HG02798 (cell line): Measurements from ENCODE around the gene NIPAL3.
"Not testable (repeated sequence)": the region's sequence is repeated elsewhere in the genome, so short reads cannot be mapped to it uniquely, and the experiment has no call there.

Experiments used
- ATAC-seq: cut with Tn5 transposase; IDR thresholded peaks from one replicate; pipeline ENCODE4 v1.9.1; 2021; ENCODE audit warnings: mild to moderate bottlenecking; ENCODE audit not compliant: unreplicated experiment, poor library complexity

The NIPAL3 gene

DNA sequence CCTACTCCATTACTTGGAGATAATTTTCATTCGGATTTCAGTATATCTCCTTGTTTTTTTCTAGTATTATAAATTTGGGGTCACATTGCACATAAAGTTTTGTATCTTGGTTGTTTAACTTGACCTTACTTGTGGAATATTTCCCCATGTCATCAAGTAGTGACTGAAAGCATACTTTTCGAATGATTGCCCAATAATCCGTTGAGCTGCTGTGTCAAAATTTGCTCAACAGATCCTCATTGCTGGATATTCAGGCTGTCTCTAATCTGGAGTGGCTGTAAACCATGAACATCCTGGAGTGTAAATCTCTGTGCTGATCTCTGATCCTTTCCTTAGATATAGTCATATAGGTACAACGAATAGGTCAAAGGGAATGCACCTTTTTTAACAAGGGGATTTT lies 4.9 kb downstream of the NIPAL3 start:
- no peak for ATAC-seq

DNA sequence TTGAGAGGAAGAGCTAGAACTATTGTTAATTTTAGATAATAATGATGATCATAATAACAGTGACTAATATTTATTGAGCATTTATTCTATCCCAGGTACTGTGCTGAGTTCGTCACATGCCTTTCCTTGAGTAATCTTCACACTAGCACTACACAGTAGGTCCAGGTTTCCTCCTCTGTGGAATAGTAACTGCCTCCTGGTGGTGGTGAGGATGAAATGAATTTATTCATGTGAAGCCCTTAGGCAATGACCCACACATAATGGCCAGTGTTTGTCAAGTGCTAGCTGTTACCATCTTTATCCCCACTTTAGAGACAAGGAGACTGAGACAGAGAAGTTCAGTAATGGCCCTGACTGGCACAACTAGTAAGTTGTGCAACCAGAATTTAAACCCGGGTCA lies 5.9 kb downstream of the NIPAL3 start:
- ATAC-seq, result no peak

DNA sequence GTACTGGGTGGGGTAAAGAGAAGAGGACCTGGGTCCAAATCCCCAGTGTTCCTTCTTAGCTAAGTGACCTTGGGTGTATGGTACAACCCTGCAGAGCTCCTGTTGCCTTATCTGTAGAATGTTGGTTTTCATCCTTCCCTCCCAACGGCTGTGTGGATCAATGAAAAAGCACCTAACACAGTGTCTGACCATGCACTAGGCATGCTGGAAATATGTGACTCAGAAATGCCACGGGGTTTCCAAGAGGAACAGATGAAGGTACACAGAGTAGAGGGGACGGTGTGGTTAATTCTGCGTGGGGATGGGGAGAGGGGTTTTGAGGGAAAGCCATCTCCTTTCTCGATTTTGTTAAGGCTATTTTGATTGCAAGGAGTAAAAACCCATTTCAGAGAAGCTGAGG lies 8.6 kb downstream of the NIPAL3 start:
- no peak for ATAC-seq

DNA sequence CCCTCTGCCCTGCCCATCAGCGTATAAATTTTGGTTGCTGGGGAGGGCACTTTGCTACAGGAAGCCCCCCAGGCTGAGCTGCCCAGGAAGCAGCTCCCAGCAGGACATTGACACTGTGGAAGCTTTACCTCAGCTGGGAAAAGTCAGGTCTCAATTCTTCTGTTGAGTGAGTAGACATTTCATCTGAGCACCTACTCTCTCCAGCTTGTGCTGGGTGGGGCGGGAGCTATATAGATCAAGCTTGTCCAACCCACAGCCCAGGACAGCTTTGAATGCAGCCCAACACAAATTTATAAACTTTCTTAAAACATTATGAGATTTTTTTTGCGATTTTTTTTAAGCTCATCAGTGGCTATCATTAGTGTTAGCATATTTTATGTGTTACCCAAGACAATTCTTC lies 9.4 kb downstream of the NIPAL3 start:
- no peak for ATAC-seq

DNA sequence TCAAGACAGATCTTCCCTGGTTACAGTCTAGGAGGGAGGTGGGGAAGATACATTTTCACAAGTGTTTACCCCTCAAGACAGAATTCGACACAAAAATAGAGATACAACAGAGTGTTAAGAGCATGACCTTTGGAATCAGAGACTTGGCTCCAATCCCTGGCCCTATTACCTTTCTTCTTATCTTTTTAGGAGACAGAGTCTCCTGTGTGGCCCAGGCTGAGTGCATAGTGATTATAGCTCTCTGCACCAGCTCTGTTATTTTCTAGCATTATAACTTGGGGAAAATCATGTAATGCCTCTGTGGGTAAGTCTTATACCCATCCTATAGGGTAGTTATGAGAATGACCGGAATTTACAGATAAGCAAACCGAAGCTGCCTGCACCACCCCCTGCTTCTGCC lies 9.8 kb downstream of the NIPAL3 start:
- no peak for ATAC-seq

DNA sequence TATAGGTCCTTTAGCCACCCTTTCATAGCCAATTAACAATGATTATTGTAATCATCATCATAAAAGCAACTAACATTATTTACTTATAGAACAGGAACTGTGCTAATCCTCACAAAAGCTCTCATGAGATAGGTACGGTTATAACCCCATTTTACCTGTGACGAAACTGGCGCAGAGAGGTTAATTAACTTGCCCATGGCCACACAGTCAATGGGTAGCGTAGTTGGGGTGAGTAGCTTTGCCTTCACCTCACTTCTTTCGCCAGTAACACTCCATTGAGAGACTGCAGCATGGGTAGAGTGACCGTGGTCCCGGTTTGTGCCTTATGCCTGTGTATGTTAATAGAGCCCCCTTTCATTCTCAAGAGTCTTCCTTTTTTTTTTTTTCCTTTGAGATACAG lies 10.3 kb downstream of the NIPAL3 start:
- ATAC-seq, result no peak

DNA sequence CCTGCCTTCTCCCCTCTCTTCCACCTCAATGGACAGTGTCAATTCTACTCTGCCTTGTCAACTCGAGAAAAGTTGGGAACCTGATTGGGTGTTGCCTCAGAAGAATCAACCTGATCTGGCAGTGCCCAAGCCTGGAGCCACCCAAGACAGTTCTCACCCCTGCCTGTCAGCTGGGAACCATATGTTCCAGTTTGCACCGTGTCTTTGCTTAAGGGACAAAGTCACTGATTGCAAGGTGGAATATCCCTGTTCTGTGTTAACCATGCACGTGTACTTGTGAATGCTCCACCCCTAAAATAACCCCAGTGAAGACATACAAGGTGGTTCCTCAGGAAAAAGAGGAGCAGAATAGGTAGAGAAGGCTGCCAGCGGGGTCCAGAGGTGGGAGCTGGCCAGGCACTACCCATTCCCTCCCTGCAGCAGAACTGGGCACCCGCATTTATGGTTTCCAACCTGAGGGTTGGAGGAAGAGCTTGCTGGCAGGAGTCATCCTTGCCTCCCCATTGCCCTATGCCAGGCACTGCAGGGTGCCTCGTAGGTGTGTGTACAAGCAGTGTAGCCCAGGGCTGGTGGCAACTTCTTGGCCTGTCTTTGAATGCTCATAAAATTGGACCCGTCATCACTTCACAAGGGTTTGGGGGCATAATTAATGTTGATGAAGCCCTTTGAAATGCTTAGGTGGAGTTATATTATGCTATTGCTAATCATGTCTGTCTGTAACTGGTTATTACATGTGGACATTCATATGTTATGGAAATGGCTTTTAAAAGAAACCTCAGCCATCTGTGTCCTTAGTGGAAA lies 11.3 kb downstream of the NIPAL3 start:
- no peak for ATAC-seq

DNA sequence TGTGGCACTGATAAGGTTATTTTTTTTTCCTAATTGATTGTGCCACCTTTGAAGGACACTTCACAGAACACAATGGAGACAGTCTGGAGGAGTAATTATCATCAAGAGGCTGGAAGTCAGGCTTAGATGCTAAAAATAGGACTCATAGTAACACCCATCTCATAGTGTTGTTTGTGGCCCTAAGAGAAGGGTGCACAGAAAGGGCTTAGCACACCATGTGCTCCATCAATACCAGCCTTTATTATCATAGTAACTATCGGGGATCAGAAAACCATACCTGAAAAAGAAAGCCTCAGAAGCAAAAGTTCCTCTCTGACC lies 11.9 kb downstream of the NIPAL3 start:
- ATAC-seq, result no peak

DNA sequence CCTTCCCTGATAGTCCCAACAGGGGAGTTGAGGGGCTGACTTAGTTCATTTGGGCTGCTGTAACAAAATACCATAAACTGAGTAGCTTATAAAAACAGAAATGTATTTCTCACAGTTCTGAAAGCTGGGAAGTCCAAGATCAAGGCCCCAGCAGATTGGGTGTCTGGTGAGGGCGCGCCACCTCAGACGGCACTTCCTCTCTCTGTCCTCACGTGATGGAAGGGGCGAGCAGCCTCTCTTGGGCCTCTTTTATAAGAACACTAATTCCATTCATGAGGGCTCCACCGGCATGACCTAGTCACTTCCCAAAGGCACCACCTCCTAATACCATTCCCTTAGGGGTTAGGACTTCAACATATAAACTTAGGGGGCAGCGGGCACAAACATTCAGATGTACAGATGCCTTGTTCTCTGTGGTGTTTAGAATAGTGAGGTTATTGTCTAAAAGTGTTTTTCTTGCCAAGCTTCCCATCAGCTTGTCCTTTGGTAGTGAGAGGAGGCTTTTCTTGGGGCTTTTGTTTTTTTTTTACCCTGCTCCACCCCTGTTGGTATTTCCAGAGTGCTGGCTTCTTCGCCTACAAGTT lies 20.3 kb downstream of the NIPAL3 start:
- ATAC-seq, result no peak

DNA sequence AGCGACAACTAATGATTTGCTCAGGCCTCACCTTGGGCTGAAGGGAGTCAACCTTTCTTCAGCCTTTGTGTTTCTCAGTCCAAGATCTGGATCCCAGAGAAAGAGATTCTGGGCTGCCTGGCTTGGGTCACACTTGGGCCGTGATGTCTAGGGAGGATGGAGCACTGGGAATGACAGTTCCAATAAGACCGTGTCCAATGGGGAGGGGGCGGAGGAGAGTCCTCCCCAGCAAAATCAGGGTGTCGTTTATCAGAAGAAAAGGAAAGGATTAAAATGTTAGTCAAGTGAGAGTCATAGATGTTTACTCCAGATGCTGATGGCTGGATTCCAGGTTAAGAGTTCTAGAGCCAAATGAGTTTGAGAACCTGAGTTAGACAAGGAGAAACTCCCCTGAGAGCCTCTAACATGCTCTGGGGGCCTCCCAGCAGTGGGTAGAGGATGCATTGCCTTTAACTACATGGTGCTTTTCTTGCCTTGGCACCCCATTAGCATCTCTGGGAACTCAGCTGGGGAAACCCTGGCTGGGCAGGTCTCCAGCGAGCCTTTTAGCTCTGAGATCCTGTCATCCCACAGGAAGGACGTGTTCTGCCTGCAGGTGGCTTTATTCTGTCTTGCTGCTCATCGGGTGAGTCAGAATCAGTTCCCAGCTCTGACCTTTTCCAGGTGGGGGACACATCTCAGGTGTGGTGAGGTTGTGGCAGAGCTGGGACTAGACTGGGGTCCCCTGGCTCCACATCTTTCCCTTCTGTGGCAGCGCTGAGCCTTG lies 22.2 kb downstream of the NIPAL3 start:
- ATAC-seq, result no peak

DNA sequence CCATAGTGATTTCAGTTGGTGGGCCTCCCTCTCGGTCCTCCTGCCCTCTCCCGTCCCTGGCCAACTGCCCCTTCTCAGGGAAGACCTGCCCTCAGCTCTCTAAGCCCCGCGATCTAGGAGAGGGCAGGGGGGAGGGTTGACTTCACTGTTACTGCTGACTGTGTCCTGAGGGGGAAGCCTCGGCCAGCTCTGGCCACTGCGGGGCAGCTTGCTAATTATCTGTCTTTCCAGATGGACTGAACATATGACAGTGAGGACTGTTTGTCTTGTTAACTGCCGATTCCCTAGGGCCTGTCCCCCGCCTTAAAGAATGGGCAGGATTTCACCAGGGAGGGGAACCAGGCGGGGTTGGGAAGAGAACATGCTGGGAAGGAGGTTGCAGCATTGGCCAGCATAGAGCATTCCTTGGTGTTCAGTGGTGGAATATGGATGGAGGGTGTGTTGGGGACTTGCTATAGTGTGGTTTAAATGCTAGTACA lies 22.9 kb downstream of the NIPAL3 start:
- no peak for ATAC-seq

DNA sequence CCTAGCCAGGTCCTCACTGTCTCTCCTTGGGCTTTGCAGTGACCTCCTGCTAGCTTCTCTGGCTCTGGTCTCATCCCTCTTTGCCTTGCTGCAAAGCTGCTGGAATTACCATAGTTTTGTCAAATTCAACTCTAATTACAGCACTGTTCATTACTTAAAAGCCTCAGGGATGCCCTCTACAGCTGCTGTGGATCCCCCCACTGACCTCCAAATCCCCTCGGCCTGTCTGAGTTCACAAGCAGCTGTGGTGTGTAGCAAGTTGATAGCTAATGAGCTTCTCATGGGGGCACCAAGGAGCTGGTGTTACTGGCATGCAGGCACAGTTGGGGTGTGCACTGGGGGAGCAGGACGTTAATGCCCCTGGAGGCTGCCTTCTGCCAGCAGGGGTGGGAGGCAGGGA lies 24.8 kb downstream of the NIPAL3 start:
- no peak for ATAC-seq

DNA sequence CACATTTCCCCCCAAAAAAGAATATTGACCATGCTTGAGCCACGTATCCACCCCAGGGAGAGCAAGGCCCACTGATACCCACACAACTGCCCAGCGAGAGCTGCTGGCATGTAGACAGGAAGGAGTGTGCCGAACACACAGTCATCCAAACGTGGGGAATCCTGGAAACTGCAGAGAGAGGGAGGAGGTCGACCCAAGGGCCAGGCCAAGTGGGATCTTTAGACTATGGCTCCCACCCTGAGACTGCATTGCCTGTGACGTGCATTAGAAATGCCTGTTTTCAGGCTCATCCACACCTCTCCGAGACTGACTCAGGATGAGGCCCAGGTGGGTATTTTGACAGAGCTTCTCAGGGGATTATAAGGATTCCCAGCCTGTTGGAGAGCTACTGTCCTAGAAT lies 25.9 kb downstream of the NIPAL3 start:
- no peak for ATAC-seq

DNA sequence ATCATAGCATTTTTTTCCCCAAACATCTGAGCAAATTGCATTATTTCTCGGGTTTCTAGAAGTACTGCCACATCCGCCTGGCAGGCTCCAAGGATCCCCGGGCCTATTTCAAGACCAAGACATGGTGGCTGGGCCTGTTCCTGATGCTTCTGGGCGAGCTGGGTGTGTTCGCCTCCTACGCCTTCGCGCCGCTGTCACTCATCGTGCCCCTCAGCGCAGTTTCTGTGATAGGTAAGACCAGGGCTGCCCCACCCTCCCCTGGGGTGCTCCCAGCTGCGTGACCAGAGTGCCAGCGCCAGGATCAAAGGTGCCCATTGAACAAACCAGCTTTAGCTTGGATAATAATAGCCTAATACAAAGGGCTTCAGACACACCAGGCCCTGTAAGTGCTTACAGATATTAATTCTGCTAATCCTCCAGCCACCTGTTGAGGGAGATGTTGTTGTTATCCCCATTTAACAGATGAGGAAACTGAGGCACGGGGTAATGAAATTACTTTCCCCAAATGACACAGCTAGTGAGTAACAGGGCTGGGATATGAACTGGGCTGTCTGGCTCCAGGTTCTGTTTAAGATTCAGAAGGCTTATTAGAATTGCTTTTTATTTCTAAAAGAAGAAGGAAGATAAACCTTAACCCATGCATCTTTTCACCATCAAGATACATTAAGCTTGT lies 26.5 kb downstream of the NIPAL3 start:
- no peak for ATAC-seq

DNA sequence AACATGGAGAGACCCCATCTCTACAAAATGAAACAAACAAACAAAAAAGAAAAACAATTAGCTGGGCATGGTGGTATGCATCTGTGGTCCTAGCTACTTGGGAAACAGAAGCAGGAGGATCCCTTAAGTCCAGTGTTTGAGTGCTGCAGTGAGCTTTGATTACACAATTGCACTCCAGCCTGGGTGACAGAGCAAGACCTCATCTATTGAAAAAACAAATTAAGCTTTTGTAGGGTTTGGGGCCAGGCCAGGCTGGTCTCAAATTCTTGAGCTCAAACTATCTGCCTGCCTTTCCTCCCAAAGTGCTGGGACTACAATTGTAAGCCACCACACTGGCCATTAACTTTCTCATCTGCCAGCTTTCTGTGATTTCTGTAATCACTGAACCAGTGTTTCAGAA lies 27.2 kb downstream of the NIPAL3 start:
- ATAC-seq, result no peak

DNA sequence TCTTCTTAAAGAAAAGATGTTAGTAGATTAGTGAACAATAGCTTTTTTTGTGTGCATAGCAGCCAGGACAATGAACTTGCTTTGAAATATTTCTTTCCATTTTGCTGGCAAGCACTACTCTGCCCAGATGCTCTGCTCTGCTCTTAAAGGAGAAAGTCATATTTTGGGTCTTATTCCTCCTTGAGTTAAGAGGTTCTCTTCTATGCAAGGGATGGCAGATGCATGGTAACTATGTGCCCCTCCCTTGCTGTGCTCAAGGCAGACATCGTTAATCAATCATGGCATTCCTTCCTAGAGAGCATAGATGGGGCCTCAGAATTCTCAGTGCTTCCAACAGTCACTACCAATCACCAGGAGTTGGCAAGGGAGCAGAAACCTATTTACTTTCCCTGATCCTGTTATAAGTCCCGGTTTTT lies 27.6 kb downstream of the NIPAL3 start:
- no peak for ATAC-seq

DNA sequence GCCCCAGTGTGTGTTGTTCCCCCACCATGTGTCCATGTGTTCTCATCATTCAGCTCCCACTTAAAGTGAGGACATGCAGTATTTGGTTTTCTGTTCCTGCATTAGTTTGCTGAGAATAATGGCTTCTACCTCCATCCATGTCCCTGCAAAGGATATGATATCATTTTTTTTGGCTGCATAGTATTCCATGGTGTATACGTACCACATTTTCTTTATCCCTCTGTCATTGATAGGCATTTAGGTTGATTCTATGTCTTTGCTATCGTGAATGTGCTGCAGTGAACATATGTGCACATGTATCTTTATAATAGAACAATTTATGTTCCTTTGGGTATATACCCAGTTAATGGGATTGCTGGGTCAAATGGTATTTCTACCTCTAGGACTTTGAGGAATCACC lies 30.8 kb downstream of the NIPAL3 start:
- not testable (repeated sequence) for ATAC-seq

DNA sequence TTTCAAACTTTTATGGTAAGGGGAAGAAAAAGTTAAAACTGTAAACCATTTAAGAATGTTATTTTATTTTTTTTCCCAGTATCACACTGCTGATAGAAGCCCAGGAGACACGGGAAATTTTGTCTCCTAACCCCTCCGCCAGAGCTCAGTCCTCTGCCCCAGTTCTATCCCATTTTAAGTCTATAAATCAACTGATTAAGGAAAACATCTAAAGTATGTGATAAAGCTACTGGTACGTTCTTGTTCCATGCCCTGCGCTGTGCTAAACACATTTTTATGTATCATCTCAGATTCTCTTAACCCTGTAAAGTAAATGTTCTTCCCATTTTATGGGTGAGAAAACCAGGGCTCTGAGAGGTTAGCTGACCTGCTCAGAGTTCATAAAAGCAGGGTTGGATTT lies 34.7 kb downstream of the NIPAL3 start:
- ATAC-seq, result no peak

DNA sequence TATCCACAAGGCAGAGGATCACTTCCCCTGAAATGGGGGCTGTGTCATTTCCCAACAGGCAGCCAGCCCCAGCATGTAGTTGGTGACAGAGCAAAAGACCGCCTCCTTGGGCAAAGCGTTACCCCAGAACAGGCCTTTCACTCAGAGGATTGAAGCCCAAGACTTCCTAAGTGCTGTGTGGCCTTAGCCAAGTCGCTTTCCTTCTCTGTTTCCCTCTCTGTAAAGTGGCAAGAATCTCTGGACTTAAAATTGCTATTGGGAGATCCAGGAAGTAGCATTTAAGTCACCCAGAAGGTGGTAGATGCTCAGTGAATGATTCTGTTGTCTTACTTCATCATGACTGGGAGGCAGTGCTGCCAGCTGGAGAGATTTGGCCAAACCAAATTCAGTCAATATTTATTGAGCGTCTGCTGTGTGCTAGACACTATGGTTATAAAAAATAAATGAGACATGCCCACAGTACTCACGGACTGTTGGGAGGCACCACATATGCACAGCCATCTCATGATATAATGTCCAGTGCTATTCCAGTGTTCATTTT lies 35.3 kb downstream of the NIPAL3 start:
- ATAC-seq, result no peak

DNA sequence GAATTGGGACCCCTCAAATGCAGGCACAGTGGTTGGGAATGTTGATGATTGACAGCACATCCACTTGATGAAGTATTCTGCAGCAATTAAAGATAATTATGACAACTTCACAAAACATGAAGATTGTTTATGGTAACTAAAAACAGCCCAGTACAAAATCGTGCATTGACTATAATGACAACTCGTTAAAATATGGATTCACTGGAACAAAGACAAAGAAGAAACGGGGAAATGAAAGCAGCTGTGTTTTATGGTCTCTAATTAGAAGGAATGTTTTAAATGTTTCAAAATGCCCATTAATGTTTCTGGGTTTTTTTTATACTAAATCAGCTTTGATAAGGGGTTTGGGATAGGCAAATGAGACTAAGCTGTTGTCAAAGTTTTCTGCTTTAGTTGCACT lies 36.1 kb downstream of the NIPAL3 start:
- ATAC-seq, result no peak
